HPDE6-E6E7 (cell line): ENCODE data around the gene CAMK1G.

ENCODE experiments used
- DNase-seq: peaks from one replicate; pipeline ENCODE4 v3.0.0; 2011; ENCODE audit warnings: missing footprints; ENCODE audit errors: extremely low spot score

CAMK1G gene

GRCh38 chr1:209600541-209600940 is 17.0 kb downstream of the CAMK1G start:
- DNase-seq, result no peak

GRCh38 chr1:209601809-209602657 is 18.5 kb downstream of the CAMK1G start:
- peak; percentile 54 for DNase-seq

DNA sequence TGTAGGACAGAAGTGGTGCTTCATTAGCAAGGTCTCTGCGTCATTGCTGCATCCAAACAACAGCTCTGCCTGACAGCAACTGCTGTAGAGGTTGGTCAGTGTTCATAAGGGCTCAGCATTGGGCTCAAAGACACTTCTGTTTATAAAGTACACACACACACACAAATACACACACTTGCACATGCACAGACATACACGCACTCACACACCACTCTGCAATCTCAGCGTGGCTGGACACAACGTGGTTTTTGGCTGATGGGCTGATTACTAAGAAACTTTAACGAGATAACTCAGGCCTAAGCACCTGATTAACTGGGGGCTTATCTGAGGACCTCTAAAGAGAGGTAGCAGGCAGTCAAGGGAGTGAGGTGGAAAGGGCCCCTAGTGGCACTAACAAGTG is 20.4 kb downstream of the CAMK1G start:
- no peak for DNase-seq

DNA sequence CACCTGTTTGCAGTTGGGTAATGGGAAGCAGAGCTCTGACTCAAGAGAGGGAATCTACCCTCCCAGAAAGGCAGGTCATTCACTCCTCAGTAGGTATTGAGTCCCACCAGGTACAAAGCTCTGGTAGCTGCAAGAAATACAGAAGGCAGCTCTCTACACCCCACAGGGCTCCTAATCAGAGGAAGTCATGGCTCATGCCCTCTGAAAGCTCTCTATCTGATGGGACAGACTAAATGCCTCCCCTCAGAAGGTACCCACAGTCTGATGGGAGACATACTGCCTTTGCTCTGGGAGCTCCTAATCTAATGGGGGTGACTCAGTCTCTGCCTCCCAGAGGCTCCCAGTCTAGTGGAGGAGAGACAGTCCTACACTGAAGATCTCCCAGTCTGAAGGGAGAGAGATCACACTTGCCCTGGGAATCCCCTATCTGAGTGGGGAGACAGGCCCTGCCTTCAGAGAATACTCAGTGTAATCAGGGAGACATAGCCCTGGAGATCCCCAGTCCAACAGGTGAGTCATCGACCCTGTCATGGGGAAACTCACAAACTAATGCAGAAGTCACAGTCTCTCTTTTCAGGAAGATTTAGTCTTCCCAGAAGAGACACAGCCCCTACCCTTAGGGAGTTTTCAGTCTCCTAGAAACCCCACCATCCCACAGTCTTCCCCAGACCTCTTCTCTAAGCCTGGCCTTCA is 23.7 kb downstream of the CAMK1G start:
- DNase-seq, result peak; percentile 80

GRCh38 chr1:209607795-209608178 is 24.3 kb downstream of the CAMK1G start:
- DNase-seq, result no peak

DNA sequence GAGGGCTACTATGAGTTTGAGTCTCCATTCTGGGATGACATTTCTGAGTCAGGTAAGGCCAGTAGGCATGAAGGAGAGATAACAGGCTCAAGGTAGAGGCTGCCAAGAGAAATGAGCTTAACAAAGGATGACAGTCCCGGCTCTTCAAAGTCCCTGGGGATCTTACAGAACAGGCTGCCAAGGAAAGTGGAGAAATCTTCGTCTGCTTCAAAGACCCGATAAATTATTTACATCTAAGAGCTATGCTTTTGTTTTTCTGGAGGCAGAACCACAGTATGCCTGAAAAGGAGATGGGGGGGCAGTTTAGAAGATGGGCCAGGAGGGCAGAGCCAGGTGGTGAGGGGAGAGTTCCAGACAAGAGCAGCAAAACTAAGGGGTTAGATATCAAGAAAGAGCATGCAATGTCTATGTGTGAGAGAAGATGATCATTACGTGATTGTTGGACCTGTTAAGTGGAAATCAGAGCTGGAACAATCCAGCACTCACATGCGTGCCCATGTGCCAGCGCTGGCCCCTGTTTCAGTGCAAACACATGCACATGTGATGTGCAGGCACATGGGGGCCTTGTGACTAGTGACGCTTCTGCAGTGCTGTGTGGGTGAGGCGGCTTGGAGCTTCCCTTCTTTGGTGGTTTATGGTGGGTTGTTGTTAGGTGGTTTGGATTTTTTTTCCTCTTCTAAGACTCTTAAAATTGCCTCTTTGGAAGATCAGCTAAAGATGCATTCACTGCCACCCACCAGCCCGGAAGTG is 25.7 kb downstream of the CAMK1G start:
- DNase-seq, result no peak

- DNase-seq, result no peak
These were observed 26.5 kb downstream of the CAMK1G start for GRCh38 chr1:209609791-209610630.

DNA sequence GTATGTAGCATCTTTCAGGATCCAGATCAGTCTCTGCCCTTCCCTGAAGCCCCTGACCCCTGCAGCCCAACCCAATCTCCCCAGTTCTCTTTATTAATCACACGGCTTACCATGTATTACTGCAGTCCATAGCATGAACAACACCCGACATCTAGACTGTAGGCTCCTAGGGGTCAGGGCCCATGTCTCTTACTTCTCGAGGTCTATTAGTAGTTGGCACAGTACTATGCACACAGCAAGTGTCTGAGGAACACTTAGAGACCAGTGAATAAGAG is 27.1 kb downstream of the CAMK1G start:
- no peak for DNase-seq

DNA sequence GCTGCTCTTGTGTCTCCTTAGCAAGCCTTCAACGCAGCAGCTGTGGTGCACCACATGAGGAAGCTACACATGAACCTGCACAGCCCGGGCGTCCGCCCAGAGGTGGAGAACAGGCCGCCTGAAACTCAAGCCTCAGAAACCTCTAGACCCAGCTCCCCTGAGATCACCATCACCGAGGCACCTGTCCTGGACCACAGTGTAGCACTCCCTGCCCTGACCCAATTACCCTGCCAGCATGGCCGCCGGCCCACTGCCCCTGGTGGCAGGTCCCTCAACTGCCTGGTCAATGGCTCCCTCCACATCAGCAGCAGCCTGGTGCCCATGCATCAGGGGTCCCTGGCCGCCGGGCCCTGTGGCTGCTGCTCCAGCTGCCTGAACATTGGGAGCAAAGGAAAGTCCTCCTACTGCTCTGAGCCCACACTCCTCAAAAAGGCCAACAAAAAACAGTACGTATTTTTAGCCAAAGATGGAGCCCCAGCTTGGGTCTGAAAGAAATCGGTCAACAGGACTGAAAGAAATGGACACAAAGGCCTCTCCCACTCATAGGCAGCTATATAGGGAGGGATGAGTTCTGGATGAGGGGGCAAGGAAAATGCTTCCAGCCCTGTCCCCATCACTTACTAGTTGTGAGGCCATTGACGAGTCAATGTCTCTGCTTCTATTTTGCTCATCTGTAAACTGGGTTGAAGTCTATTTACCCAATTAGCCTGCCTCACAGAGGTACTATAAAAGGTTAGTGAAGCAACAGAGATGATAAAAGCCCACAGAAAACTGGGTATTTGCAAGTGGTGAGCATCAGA is 28.5 kb downstream of the CAMK1G start:
- DNase-seq, result no peak

DNA sequence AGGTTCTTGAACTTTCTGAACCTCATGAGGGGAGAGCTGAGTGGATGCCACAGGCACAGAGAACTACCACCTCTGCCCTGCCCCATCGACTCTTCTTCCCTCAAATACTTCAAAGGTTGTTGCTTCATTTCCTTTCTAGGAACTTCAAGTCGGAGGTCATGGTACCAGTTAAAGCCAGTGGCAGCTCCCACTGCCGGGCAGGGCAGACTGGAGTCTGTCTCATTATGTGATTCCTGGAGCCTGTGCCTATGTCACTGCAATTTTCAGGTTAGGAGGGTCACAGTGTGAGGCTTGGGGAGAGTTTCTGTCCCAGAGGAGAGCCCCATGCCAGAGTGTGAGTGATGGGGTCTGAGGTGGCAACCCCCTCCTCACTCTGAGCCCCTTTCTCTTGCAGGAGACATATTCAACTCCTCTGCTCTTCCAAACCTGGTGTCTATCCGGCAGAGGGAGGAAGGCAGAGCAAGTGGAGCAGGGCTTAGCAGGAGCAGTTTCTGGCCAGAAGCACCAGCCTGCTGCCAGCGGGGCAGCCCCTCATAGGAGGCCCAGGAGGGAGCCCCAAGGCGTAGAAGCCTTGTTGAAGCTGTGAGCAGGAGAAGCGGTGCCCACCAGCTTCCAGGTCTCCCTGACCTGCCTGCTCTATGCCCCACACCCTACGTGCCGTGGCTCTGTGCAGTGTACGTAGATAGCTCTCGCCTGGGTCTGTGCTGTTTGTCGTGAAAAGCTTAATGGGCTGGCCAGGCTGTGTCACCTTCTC is 29.3 kb downstream of the CAMK1G start:
- no peak for DNase-seq

- DNase-seq, result no peak
These were observed 30.1 kb downstream of the CAMK1G start for GRCh38 chr1:209613400-209614150.

DNA sequence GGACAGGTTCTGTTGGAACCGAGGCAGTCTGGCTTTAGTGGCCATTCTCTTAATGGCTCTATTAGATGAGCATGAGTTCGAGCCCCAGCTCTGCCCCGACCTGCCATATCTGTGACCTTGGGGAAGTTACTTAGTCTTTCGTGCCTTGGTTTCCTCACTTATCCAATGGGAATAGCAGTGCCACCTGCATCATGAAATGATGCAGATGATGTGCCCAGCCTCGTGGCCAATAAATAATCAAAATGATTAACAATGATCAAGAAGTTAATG is 30.6 kb downstream of the CAMK1G start:
- DNase-seq, result no peak

- DNase-seq, result no peak
These were observed 31.4 kb downstream of the CAMK1G start for GRCh38 chr1:209614906-209615305.

DNA sequence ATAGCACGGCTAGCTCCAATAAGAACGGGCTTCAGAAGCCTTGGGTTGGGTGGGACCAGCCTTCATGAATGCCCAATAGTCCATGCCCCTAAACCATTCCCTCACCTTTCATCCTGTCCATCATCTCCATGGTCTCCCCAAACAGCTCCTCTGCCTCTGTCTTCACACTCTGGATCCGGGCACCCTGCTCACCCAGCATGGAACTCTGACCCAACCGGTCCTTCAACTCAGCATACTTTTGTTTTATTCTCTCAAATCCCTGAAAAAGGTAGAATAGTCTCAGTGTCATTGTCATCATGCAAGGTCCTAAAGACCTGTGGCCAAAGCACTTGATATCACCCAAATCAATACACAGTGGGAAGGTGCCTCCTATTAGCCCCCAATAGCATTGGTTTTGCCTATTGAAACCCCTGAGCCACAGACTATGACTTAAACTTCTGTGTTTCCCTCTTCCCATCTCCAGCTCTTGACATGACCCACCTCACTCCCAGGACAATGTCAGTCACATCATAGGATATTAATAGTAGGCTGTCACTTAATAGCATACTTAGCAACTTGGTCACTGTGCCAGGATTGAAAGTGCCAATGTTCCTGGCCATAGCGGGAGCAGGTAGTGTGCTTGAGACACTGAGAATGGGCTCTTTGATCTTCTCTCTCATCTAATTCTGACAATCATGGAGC is 33.0 kb downstream of the CAMK1G start:
- DNase-seq, result no peak

DNA sequence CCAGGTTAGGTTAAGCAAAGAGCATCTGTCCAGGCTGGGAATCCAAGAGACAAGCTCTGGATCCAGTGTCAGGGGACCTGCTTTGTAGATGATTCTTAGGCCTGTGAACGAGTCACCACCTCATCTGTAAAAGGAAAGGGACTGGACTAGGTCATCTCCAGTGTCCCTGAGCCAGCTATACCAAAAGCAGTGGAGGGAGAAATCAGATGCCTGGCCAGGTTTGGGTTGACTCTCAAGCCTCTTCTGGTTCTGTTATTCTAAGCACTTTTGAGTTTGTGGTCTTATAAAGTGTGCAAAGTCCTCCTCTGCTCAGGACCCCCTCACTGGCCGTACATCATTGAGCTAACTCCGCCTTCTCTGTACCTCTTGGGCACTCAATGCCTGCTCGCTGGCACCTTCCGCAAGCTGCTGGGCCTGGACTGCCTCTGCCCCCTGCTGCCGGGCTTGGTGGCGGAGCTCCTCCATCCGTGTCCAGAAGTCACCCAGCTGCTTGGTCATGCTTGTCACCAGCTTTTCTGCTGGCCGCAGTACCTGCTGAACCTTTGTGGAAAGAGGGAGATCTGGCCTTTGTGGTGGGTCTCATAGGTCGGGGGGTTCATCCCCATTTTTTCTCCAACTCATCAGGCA is 33.6 kb downstream of the CAMK1G start:
- DNase-seq, result no peak

DNA sequence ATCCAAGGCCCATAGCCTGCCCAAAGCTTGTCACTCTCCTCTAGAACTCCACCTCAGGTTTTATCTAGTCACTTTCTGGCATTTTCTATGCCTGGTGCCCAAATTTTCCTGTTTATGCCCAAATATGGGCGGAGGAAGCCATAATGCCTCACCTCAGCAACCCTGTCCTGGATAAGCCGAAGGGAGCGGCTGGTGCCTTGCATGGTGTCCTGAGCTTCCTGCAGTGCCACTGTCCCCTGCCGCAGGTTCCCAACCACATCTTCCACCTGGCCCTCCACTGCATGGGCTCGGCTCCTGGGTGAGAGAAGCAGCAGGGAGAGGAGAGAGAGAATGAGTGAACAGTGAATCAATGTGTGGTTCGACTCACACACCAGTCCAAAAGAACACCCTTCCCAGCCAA is 34.2 kb downstream of the CAMK1G start:
- no peak for DNase-seq

DNA sequence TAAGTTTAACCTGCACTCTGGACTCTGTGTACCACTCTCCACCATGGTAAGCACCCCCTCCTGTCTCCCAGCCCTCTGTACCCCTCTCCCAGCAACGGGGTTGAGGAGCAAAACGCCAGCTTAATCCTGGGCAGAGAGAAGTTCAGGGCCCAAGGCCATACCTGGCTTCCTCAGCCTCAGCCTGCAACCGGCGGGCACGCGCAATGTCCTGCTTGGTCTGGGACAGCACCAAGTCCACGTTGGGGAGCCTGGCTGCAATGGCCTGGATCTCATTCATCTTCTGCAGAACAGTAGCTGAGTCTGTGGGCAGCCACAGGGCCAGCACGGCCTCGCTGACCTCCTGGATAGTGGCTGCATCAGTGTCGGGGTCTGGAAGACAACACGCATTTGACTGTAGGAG is 34.8 kb downstream of the CAMK1G start:
- DNase-seq, result no peak

GRCh38 chr1:209618756-209619420 is 35.4 kb downstream of the CAMK1G start:
- DNase-seq, result no peak
